SJSA1 (cell line): Measurements from ENCODE around the gene TBC1D3I. TPM values are rescaled to one million over a fixed set of nuclear protein-coding genes. Genes with fewer than 3 reads are reported as not detected.
"Not testable (repeated sequence)": the region's sequence is repeated elsewhere in the genome, so short reads cannot be mapped to it uniquely, and the experiment has no call there.

ENCODE experiments used
- DNase-seq, 2 experiments: peaks; one replicate each; pipeline ENCODE4 v3.0.0-alpha.2; 2015 to 2020; ENCODE audit warnings: low spot score in 2 of 2, low read depth in 1 of 2
- H3K27ac ChIP-seq: fragments of 250-450 bp; sonication (Bioruptor Pico); 2 replicates; pipeline ENCODE4 v1.5.1; 2020; ENCODE audit warnings: mild to moderate bottlenecking, moderate library complexity
- H3K27me3 ChIP-seq: fragments of 250-450 bp; sonication (Bioruptor Pico); replicated peaks from 2 replicates; pipeline ENCODE4 v1.5.1; 2020; ENCODE audit warnings: mild to moderate bottlenecking, moderate library complexity
- H3K36me3 ChIP-seq: fragments of 250-450 bp; sonication (Bioruptor Pico); 2 replicates; pipeline ENCODE4 v1.5.1; 2020; ENCODE audit warnings: mild to moderate bottlenecking
- H3K4me1 ChIP-seq: fragments of 250-450 bp; sonication (Bioruptor Pico); replicated peaks from 2 replicates; pipeline ENCODE4 v1.6.1; 2021; ENCODE audit warnings: mild to moderate bottlenecking
- H3K4me3 ChIP-seq: fragments of 250-450 bp; sonication (Bioruptor Pico); 2 replicates; pipeline ENCODE4 v1.5.1; 2020; ENCODE audit warnings: mild to moderate bottlenecking
- H3K9me3 ChIP-seq: fragments of 250-450 bp; sonication (Bioruptor Pico); replicated peaks from 2 replicates; pipeline ENCODE4 v1.5.1; 2020; ENCODE audit warnings: mild to moderate bottlenecking
- total RNA-seq: library from RNA; depleted of rRNA; stranded (reverse); fragments of >200 nt; shearing (Covaris generic); gene quantifications from 2 replicates; pipeline ENCODE4 v1.2.3, GENCODE V29; 2014; rRNA removed

TBC1D3I gene
- total RNA-seq = 0.03 TPM in 1 of 2 replicates, not detected in the other

GRCh38 chr17:36264470-36264869, at the start of gene TBC1D3I:
Gene TBC1D3I, minus strand, starts transcription at chr17:36264570. Its CDS starts 1,585 bp downstream, at chr17:36262985.
- not testable (repeated sequence) for H3K27me3 ChIP-seq, H3K27ac ChIP-seq, H3K4me1 ChIP-seq, DNase-seq, H3K36me3 ChIP-seq, H3K4me3 ChIP-seq, H3K9me3 ChIP-seq

GRCh38 chr17:36295161-36295560, 30.8 kb upstream of the TBC1D3I start:
- H3K4me3 ChIP-seq, H3K27ac ChIP-seq, H3K36me3 ChIP-seq, DNase-seq, H3K9me3 ChIP-seq, H3K4me1 ChIP-seq, H3K27me3 ChIP-seq: not testable (repeated sequence)

GRCh38 chr17:36289965-36290612, 25.7 kb upstream of the TBC1D3I start:
- H3K4me3 ChIP-seq, DNase-seq, H3K27me3 ChIP-seq, H3K9me3 ChIP-seq, H3K4me1 ChIP-seq, H3K27ac ChIP-seq, H3K36me3 ChIP-seq: not testable (repeated sequence)

GRCh38 chr17:36284219-36284618, 19.8 kb upstream of the TBC1D3I start:
- H3K27ac ChIP-seq, DNase-seq, H3K27me3 ChIP-seq, H3K4me1 ChIP-seq, H3K4me3 ChIP-seq, H3K36me3 ChIP-seq, H3K9me3 ChIP-seq: not testable (repeated sequence)

- H3K9me3 ChIP-seq = not testable (repeated sequence)
These were observed 18.9 kb upstream of the TBC1D3I start for GRCh38 chr17:36283256-36283655.

GRCh38 chr17:36242046-36242445, 22.3 kb downstream of the TBC1D3I start:
- not testable (repeated sequence) for H3K27me3 ChIP-seq, H3K27ac ChIP-seq, DNase-seq, H3K9me3 ChIP-seq, H3K36me3 ChIP-seq, H3K4me1 ChIP-seq, H3K4me3 ChIP-seq

More at GRCh38 chr17:36283256-36283655, 18.9 kb upstream of the TBC1D3I start:
- H3K4me3 ChIP-seq, H3K4me1 ChIP-seq, DNase-seq, H3K27ac ChIP-seq, H3K36me3 ChIP-seq, H3K27me3 ChIP-seq: not testable (repeated sequence)

- H3K4me3 ChIP-seq, H3K4me1 ChIP-seq, DNase-seq, H3K36me3 ChIP-seq, H3K27me3 ChIP-seq, H3K27ac ChIP-seq, H3K9me3 ChIP-seq: not testable (repeated sequence)
These were observed 34.7 kb downstream of the TBC1D3I start for GRCh38 chr17:36229644-36230043.

- H3K9me3 ChIP-seq, H3K4me1 ChIP-seq, H3K4me3 ChIP-seq, H3K36me3 ChIP-seq, H3K27ac ChIP-seq, DNase-seq, H3K27me3 ChIP-seq: not testable (repeated sequence)
These were observed 41.4 kb downstream of the TBC1D3I start for GRCh38 chr17:36222967-36223366.

- not testable (repeated sequence) for DNase-seq, H3K4me1 ChIP-seq, H3K27ac ChIP-seq, H3K36me3 ChIP-seq, H3K27me3 ChIP-seq, H3K4me3 ChIP-seq, H3K9me3 ChIP-seq
These were observed 42.7 kb downstream of the TBC1D3I start for GRCh38 chr17:36221581-36222100.

- not testable (repeated sequence) for DNase-seq, H3K27me3 ChIP-seq, H3K4me3 ChIP-seq, H3K36me3 ChIP-seq, H3K9me3 ChIP-seq, H3K27ac ChIP-seq, H3K4me1 ChIP-seq
These were observed 43.4 kb downstream of the TBC1D3I start for GRCh38 chr17:36220737-36221580.

- not testable (repeated sequence) for H3K9me3 ChIP-seq, H3K27ac ChIP-seq, H3K4me1 ChIP-seq, DNase-seq, H3K36me3 ChIP-seq, H3K4me3 ChIP-seq
- H3K27me3 ChIP-seq = peaks cover 10% of the 10 kb centered on the region
These were observed 44.8 kb downstream of the TBC1D3I start for GRCh38 chr17:36219556-36219955.

GRCh38 chr17:36215406-36216308, 48.7 kb downstream of the TBC1D3I start:
- H3K4me3 ChIP-seq, H3K9me3 ChIP-seq, H3K4me1 ChIP-seq, DNase-seq, H3K36me3 ChIP-seq, H3K27ac ChIP-seq: not testable (repeated sequence)
- peaks cover 20% of the 10 kb centered on the region for H3K27me3 ChIP-seq

- Histone ChIP-seq H3K9me3 (no peaks in the 10 kb centered on the region), H3K27ac (no peak overlapping the region), H3K27me3 (peaks cover 16% of the 10 kb centered on the region), H3K36me3 (no peaks in the 10 kb centered on the region), H3K4me3 (no peak overlapping the region), H3K4me1 (no peaks in the 10 kb centered on the region)
- DNase-seq = no peak
These were observed 49.5 kb downstream of the TBC1D3I start for GRCh38 chr17:36214918-36215317.
